HL-60 (cell line): ENCODE measurements around the gene RNF144A.

Source experiments
- CTCF ChIP-seq: IDR thresholded peaks from one replicate; pipeline ENCODE4 v1.5.1; 2011; ENCODE audit warnings: low read length, control low read depth, inconsistent platforms; ENCODE audit not compliant: insufficient read depth
- POLR2AphosphoS5 ChIP-seq: IDR thresholded peaks from 2 replicates; pipeline ENCODE4 v1.6.1; 2012; ENCODE audit warnings: low read depth
- REST ChIP-seq: IDR thresholded peaks from 2 replicates; pipeline ENCODE4 v1.6.1; 2012; ENCODE audit warnings: low read depth; ENCODE audit not compliant: insufficient replicate concordance

- TF ChIP-seq CTCF (no peak), REST (no peak), POLR2AphosphoS5 (no peak)
These were observed 103.8 kb downstream of the RNF144A start for GRCh38 chr2:7020939-7021470.
